Muscle layer of colon (tissue), 2 donors: ENCODE results near the gene GPANK1.

Source experiments
- H3K27ac ChIP-seq: one replicate; pipeline ENCODE4 v1.7.0; 2013; ENCODE audit warnings: low read depth, mild to moderate bottlenecking, low read length, moderate library complexity
- H3K27me3 ChIP-seq, 2 donors: one replicate each; pipeline ENCODE4 v1.7.0; 2013; ENCODE audit warnings: low read length in 2 of 2, mild to moderate bottlenecking in 2 of 2; ENCODE audit not compliant: insufficient read depth in 2 of 2, control insufficient read depth in 1 of 2
- H3K36me3 ChIP-seq: one replicate; pipeline ENCODE4 v1.7.0; 2013; ENCODE audit warnings: mild to moderate bottlenecking, low read length; ENCODE audit not compliant: insufficient read depth
- H3K4me1 ChIP-seq: one replicate; pipeline ENCODE4 v1.7.0; 2013; ENCODE audit warnings: mild to moderate bottlenecking, low read length; ENCODE audit not compliant: insufficient read depth
- H3K4me3 ChIP-seq, 2 donors: one replicate each; pipeline ENCODE4 v1.7.0; 2013; ENCODE audit warnings: low read length in 2 of 2, low read depth in 1 of 2, mild to moderate bottlenecking in 1 of 2, moderate library complexity in 1 of 2
- H3K9ac ChIP-seq: one replicate; pipeline ENCODE4 v1.7.0; 2013; ENCODE audit warnings: low read length
- H3K9me3 ChIP-seq: one replicate; pipeline ENCODE4 v1.7.0; 2013; ENCODE audit warnings: mild to moderate bottlenecking, low read length
- donor health status: abdominal sarcoma.
- donor health status: Adenocarcinoma of cecum.

Gene GPANK1

GRCh38 chr6:31659649-31660380, 5.0 kb downstream of the GPANK1 start:
- no peaks in the 10 kb centered on the region for H3K9me3 ChIP-seq
- peaks cover 62% of the 10 kb centered on the region for H3K4me1 ChIP-seq
- peak overlapping the region; percentile 93 for H3K27ac ChIP-seq
- H3K36me3 ChIP-seq = peaks cover 32% of the 10 kb centered on the region
- H3K27me3 ChIP-seq = no peaks in the 10 kb centered on the region
- H3K4me3 ChIP-seq = peak overlapping the region; percentile 80 to 100
- peak overlapping the region; percentile 89 for H3K9ac ChIP-seq

- Histone ChIP-seq H3K4me3 (peak overlapping the region; percentile 80 to 100), H3K9me3 (no peaks in the 10 kb centered on the region), H3K9ac (peak overlapping the region; percentile 89), H3K27ac (no peak overlapping the region), H3K4me1 (peaks cover 61% of the 10 kb centered on the region), H3K27me3 (no peaks in the 10 kb centered on the region), H3K36me3 (peaks cover 32% of the 10 kb centered on the region)
Observed at GRCh38 chr6:31658983-31659648, 5.7 kb downstream of the GPANK1 start.

GRCh38 chr6:31658158-31658688, 6.6 kb downstream of the GPANK1 start:
- peaks cover 60% of the 10 kb centered on the region for H3K4me1 ChIP-seq
- no peak overlapping the region for H3K4me3 ChIP-seq
- no peak overlapping the region for H3K9ac ChIP-seq
- H3K27me3 ChIP-seq = no peaks in the 10 kb centered on the region
- no peaks in the 10 kb centered on the region for H3K9me3 ChIP-seq
- H3K27ac ChIP-seq = no peak overlapping the region
- peaks cover 28% of the 10 kb centered on the region for H3K36me3 ChIP-seq

- Histone ChIP-seq H3K27me3 (no peaks in the 10 kb centered on the region), H3K9ac (no peak overlapping the region), H3K4me1 (peaks cover 55% of the 10 kb centered on the region), H3K36me3 (peaks cover 25% of the 10 kb centered on the region), H3K4me3 (no peak overlapping the region), H3K9me3 (no peaks in the 10 kb centered on the region), H3K27ac (no peak overlapping the region)
Observed at GRCh38 chr6:31657406-31658157, 7.2 kb downstream of the GPANK1 start.

- H3K4me3 ChIP-seq = no peak within 1 kb of the TSS
- H3K4me1 ChIP-seq = peaks cover 51% of the 10 kb centered on the region
- H3K9ac ChIP-seq = no peak within 1 kb of the TSS
- H3K9me3 ChIP-seq = no peaks in the 10 kb centered on the region
- H3K36me3 ChIP-seq = peaks cover 14% of the 10 kb centered on the region
- no peak within 1 kb of the TSS for H3K27ac ChIP-seq
- no peaks in the 10 kb centered on the region for H3K27me3 ChIP-seq
Observed at GRCh38 chr6:31655349-31656237, 9.2 kb downstream of the GPANK1 start, which contains the start of gene APOM. APOM (plus strand) TSS chr6:31655894; CDS start chr6:31655967, 73 bp downstream.

- Histone ChIP-seq H3K4me1 (peaks cover 48% of the 10 kb centered on the region), H3K27ac (no peak overlapping the region), H3K36me3 (peaks cover 19% of the 10 kb centered on the region), H3K9me3 (no peaks in the 10 kb centered on the region), H3K4me3 (no peak overlapping the region), H3K9ac (no peak overlapping the region), H3K27me3 (no peaks in the 10 kb centered on the region)
Observed at GRCh38 chr6:31654574-31655348, 10.0 kb downstream of the GPANK1 start.

GRCh38 chr6:31652925-31653724, 11.7 kb downstream of the GPANK1 start:
- H3K4me1 ChIP-seq = peaks cover 31% of the 10 kb centered on the region
- H3K4me3 ChIP-seq = peak overlapping the region; percentile 82 to 93
- H3K27me3 ChIP-seq = no peaks in the 10 kb centered on the region
- H3K36me3 ChIP-seq = peaks cover 29% of the 10 kb centered on the region
- no peaks in the 10 kb centered on the region for H3K9me3 ChIP-seq
- H3K27ac ChIP-seq = peak overlapping the region; percentile 98
- peak overlapping the region; percentile 94 for H3K9ac ChIP-seq

- peak overlapping the region; percentile 98 for H3K27ac ChIP-seq
- H3K36me3 ChIP-seq = peaks cover 39% of the 10 kb centered on the region
- H3K9me3 ChIP-seq = no peaks in the 10 kb centered on the region
- H3K27me3 ChIP-seq = no peaks in the 10 kb centered on the region
- peaks cover 21% of the 10 kb centered on the region for H3K4me1 ChIP-seq
- peak overlapping the region; percentile 82 to 93 for H3K4me3 ChIP-seq
- H3K9ac ChIP-seq = peak overlapping the region; percentile 94
Observed at GRCh38 chr6:31651602-31652191, 13.1 kb downstream of the GPANK1 start.

GRCh38 chr6:31645325-31645724, 19.5 kb downstream of the GPANK1 start:
- Histone ChIP-seq H3K4me3 (no peak overlapping the region), H3K4me1 (no peaks in the 10 kb centered on the region), H3K9me3 (no peaks in the 10 kb centered on the region), H3K36me3 (peaks cover 90% of the 10 kb centered on the region), H3K27me3 (no peaks in the 10 kb centered on the region), H3K27ac (no peak overlapping the region), H3K9ac (no peak overlapping the region)
